Embryonic facial prominence (tissue), 1 donor: ENCODE measurements around the gene KRTAP19-7.

Experiments
- DNase-seq: peaks from one replicate; pipeline ENCODE4 v3.0.0-alpha.2; 2016; ENCODE audit errors: extremely low spot score

KRTAP19-7 gene

GRCh38 chr21:30561264-30561895 is at the start of gene KRTAP19-7:
TSS of gene KRTAP19-7 (minus strand) at chr21:30561314. CDS start at chr21:30561289, 25 bp downstream.
- no peak for DNase-seq

- DNase-seq = no peak
These were observed 44.9 kb upstream of the KRTAP19-7 start for GRCh38 chr21:30605968-30606367.

- no peak for DNase-seq
These were observed 39.7 kb upstream of the KRTAP19-7 start, which contains the start of gene KRTAP22-1 for GRCh38 chr21:30600787-30601186. TSS of gene KRTAP22-1 (plus strand) at chr21:30601087.

- DNase-seq = no peak
These were observed 37.7 kb upstream of the KRTAP19-7 start, which contains the start of gene KRTAP6-2 for GRCh38 chr21:30598802-30599201. TSS of gene KRTAP6-2 (minus strand) at chr21:30598902. CDS start at chr21:30598874, 28 bp downstream.

GRCh38 chr21:30592140-30592539 is 31.0 kb upstream of the KRTAP19-7 start, which contains the start of gene KRTAP6-3:
TSS of gene KRTAP6-3 (plus strand) at chr21:30592440. CDS start at chr21:30592446, 6 bp downstream.
- DNase-seq = no peak

- DNase-seq = no peak
These were observed 29.2 kb upstream of the KRTAP19-7 start, which contains the start of gene KRTAP22-2 for GRCh38 chr21:30590297-30590696. TSS of gene KRTAP22-2 (minus strand) at chr21:30590397.

GRCh38 chr21:30582870-30583269 is 21.8 kb upstream of the KRTAP19-7 start:
- no peak for DNase-seq

GRCh38 chr21:30580132-30580531 is 19.0 kb upstream of the KRTAP19-7 start:
- DNase-seq = no peak

- DNase-seq = no peak
These were observed 18.2 kb upstream of the KRTAP19-7 start for GRCh38 chr21:30579346-30579745.

GRCh38 chr21:30577766-30578165 is 16.7 kb upstream of the KRTAP19-7 start:
- DNase-seq = no peak

- DNase-seq = no peak
These were observed 6.5 kb upstream of the KRTAP19-7 start for GRCh38 chr21:30567617-30568016.

- no peak for DNase-seq
These were observed 2.5 kb upstream of the KRTAP19-7 start for GRCh38 chr21:30563630-30564029.

GRCh38 chr21:30563072-30563471 is 2.0 kb upstream of the KRTAP19-7 start:
- DNase-seq = no peak

GRCh38 chr21:30561957-30562356 is 843 bp upstream of the KRTAP19-7 start:
- DNase-seq = no peak

- no peak for DNase-seq
These were observed 6.0 kb downstream of the KRTAP19-7 start for GRCh38 chr21:30555095-30555494.

GRCh38 chr21:30552782-30553181 is 8.3 kb downstream of the KRTAP19-7 start:
- no peak for DNase-seq

GRCh38 chr21:30541764-30542163 is 19.4 kb downstream of the KRTAP19-7 start, which contains the start of gene KRTAP19-6:
TSS of gene KRTAP19-6 (minus strand) at chr21:30541864. CDS start at chr21:30541833, 31 bp downstream.
- DNase-seq = no peak

- DNase-seq = no peak
These were observed 42.2 kb downstream of the KRTAP19-7 start for GRCh38 chr21:30518876-30519275.

GRCh38 chr21:30515681-30516080 is 45.4 kb downstream of the KRTAP19-7 start:
- no peak for DNase-seq
